OCI-LY3 (cell line): ENCODE measurements around the gene FAM13C.

Experiments used
- EZH2phosphoT487 ChIP-seq: fragments of 200-600 bp; shearing (Covaris generic); IDR thresholded peaks from 2 replicates; pipeline ENCODE4 v1.6.1; 2018; ENCODE audit warnings: antibody characterized with exemption, mixed run types, low read depth
- TF ChIP-seq, protein P1 (sequence below): fragments of 200-600, 300-600 bp; sonication (generic); IDR thresholded peaks from 2 replicates; pipeline ENCODE4 v1.5.1; 2014; ENCODE audit warnings: antibody characterized with exemption, low read length, low read depth

GRCh38 chr10:59360605-59361405 is 1.5 kb downstream of the FAM13C start:
- TF ChIP-seq, protein P1, sequence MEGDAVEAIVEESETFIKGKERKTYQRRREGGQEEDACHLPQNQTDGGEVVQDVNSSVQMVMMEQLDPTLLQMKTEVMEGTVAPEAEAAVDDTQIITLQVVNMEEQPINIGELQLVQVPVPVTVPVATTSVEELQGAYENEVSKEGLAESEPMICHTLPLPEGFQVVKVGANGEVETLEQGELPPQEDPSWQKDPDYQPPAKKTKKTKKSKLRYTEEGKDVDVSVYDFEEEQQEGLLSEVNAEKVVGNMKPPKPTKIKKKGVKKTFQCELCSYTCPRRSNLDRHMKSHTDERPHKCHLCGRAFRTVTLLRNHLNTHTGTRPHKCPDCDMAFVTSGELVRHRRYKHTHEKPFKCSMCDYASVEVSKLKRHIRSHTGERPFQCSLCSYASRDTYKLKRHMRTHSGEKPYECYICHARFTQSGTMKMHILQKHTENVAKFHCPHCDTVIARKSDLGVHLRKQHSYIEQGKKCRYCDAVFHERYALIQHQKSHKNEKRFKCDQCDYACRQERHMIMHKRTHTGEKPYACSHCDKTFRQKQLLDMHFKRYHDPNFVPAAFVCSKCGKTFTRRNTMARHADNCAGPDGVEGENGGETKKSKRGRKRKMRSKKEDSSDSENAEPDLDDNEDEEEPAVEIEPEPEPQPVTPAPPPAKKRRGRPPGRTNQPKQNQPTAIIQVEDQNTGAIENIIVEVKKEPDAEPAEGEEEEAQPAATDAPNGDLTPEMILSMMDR, result no peak
- TF ChIP-seq EZH2phosphoT487, result no peak
